ENCODE data around the gene OR8A1. TPM values are rescaled to one million over a fixed set of nuclear protein-coding genes. Genes with fewer than 3 reads are reported as not detected.

Gene OR8A1
- total RNA-seq, 1 donor from 2014 or later = not detected

DNA sequence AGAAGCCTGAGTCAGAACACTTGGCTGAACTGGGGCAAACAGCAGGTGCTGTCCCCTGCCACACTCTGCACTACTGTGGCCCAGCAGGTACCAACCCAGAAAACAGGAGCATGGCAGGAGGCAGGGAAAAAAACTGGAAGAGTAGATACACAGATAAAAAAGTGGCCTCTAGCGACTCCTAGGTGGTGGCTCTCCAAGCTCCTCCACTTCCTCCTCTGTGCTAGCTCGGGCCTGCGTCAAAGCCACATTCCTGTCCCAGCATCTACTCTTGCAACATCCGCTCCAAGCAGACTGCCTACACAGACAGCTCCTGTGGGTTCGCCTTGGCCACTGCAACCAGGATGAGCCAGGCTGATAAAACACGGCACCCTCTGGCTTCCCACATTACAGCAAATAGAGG lies 33.3 kb upstream of the OR8A1 start:
- Histone ChIP-seq H3K36me3 (ENCODE audit: control insufficient read depth, insufficient read depth, low read length) (no peaks in the 10 kb centered on the region), H3K27me3 (ENCODE audit: control insufficient read depth, insufficient read depth, low read length) (no peaks in the 10 kb centered on the region), H3K4me3 (ENCODE audit: low read depth, low read length) (no peak overlapping the region)
- DNase-seq (ENCODE audit: low read depth) = no peak
- no peak for TF ChIP-seq CTCF (IDR thresholded peaks at IDR 0.05; ENCODE audit: insufficient read depth, low read length, poor library complexity, severe bottlenecking)

DNA sequence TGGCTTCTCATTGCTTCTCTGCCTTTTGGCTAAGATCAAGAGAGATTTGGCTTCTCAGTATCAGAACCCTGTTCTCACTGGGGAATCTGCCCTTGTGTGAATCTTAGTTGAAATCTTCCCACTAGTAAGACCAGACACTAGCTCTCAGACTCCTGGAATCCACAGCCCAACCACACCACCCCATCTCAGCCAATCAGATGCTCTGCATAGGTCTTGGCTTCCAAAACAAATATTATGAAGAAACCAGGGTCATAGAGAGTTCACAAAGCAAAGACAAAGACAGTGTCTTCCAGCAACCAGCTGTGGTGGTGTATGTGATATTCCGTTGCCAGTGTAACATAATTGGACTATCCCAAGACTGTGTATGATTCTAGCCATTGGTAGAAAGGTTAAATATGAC lies 31.8 kb upstream of the OR8A1 start:
- no peaks in the 10 kb centered on the region for H3K36me3 ChIP-seq (ENCODE audit: control insufficient read depth, insufficient read depth, low read length)
- no peak overlapping the region for H3K4me3 ChIP-seq (ENCODE audit: low read depth, low read length)
- TF ChIP-seq CTCF (IDR thresholded peaks at IDR 0.05; ENCODE audit: insufficient read depth, low read length, poor library complexity, severe bottlenecking) = no peak
- peak; percentile 9 for DNase-seq (ENCODE audit: low read depth)
- peaks cover 1% of the 10 kb centered on the region for H3K27me3 ChIP-seq (ENCODE audit: control insufficient read depth, insufficient read depth, low read length)

- Histone ChIP-seq H3K27me3 (ENCODE audit: control insufficient read depth, insufficient read depth, low read length) (peaks cover 2% of the 10 kb centered on the region), H3K4me3 (ENCODE audit: low read depth, low read length) (no peak overlapping the region), H3K36me3 (ENCODE audit: control insufficient read depth, insufficient read depth, low read length) (no peaks in the 10 kb centered on the region)
- TF ChIP-seq CTCF (IDR thresholded peaks at IDR 0.05; ENCODE audit: insufficient read depth, low read length, poor library complexity, severe bottlenecking) = no peak
- no peak for DNase-seq (ENCODE audit: low read depth)
Observed at GRCh38 chr11:124541204-124541603, 28.6 kb upstream of the OR8A1 start.

DNA sequence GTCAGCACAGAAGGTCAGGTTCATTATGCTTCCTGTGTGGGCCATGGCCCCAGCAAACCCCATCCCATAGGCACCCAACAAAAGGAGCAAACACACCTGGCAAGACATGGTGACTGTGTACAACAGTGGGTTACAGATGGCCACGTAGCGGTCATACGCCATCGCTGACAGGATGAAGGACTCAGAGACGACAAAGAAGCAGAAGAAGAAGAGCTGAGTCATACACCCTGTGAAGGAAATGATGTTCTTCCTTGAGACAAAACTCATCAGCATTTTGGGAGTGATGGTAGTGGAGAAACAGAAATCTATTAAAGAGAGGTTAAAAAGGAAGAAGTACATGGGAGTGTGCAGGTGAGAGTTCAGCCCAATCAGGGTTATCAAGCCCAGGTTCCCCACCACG lies 26.7 kb upstream of the OR8A1 start:
- peaks cover 2% of the 10 kb centered on the region for H3K27me3 ChIP-seq (ENCODE audit: control insufficient read depth, insufficient read depth, low read length)
- no peak for DNase-seq (ENCODE audit: low read depth)
- H3K4me3 ChIP-seq (ENCODE audit: low read depth, low read length) = no peak overlapping the region
- H3K36me3 ChIP-seq (ENCODE audit: control insufficient read depth, insufficient read depth, low read length) = no peaks in the 10 kb centered on the region
- no peak for TF ChIP-seq CTCF (IDR thresholded peaks at IDR 0.05; ENCODE audit: insufficient read depth, low read length, poor library complexity, severe bottlenecking)

- H3K27me3 ChIP-seq (ENCODE audit: control insufficient read depth, insufficient read depth, low read length) = peaks cover 2% of the 10 kb centered on the region
- no peaks in the 10 kb centered on the region for H3K36me3 ChIP-seq (ENCODE audit: control insufficient read depth, insufficient read depth, low read length)
Observed at GRCh38 chr11:124543554-124543953, 26.2 kb upstream of the OR8A1 start, which contains the start of gene OR8B12. OR8B12 (minus strand) TSS chr11:124543654; CDS start chr11:124543654, 0 bp downstream.

More at GRCh38 chr11:124543554-124543953, 26.2 kb upstream of the OR8A1 start, which contains the start of gene OR8B12:
- TF ChIP-seq CTCF (IDR thresholded peaks at IDR 0.05; ENCODE audit: insufficient read depth, low read length, poor library complexity, severe bottlenecking) = no peak
- no peak for DNase-seq (ENCODE audit: low read depth)
- no peak within 1 kb of the TSS for H3K4me3 ChIP-seq (ENCODE audit: low read depth, low read length)

All from kidney epithelial cell (primary cell).